K562 (cell line): Measurements from ENCODE around the gene HOXC5. TPM values are rescaled to one million over a fixed set of nuclear protein-coding genes. Genes with fewer than 3 reads are reported as not detected.

ENCODE experiments used
- ATAC-seq: fragments of 200-7000 bp; cut with Tn5 transposase; 3 replicates; pipeline ENCODE4 v1.9.1; 2020; ENCODE audit warnings: moderate library complexity
- BruUV-seq: library from RNA; stranded (reverse); fragments of 400-500 nt; replicated peaks from 2 replicates; lab custom pipeline; 2021; lab: Mats Ljungman, UMichigan
- CTCF ChIA-PET: fragments of 300-600 bp; formaldehyde crosslinking; extraction: SDS; loops from one replicate; lab custom pipeline; 2021; ENCODE audit warnings: low intra/inter-chr PET ratio; lab: Yijun Ruan, JAX
- POLR2A ChIA-PET: fragments of 300-600, 350-650 bp; sonication (Branson Sonifier 250); formaldehyde crosslinking; extraction: SDS; loops from one replicate; lab custom pipeline; 2021; ENCODE audit warnings: antibody characterized with exemption, inconsistent platforms; lab: Yijun Ruan, JAX
- DNase-seq, 4 experiments: peaks; one replicate each; pipeline versions ENCODE4 v3.0.0 to v3.0.0-alpha.2; 2011 to 2018; ENCODE audit warnings: low spot score in 3 of 4, mixed read lengths in 3 of 4; ENCODE audit errors: extremely low read depth in 1 of 4
- FAIRE-seq: peaks from 2 replicates; lab custom pipeline; 2011; peaks lifted over from hg19 to GRCh38; lab: Jason Lieb, UNC
- H2AFZ ChIP-seq: 2 replicates; pipeline ENCODE4 v1.6.0; 2011; ENCODE audit warnings: low read depth, low read length, control low read depth, inconsistent platforms
- H3K27ac ChIP-seq: fragments of 200-600 bp; 3 replicates; pipeline ENCODE4 v1.8.0; 2011; ENCODE audit warnings: low read depth, mild to moderate bottlenecking, control low read depth, inconsistent platforms, low read length, moderate library complexity, mixed read lengths; ENCODE audit errors: extremely low read depth
- H3K27me3 ChIP-seq, 2 experiments: fragments of 300-600 bp in 1 of 2; 2 replicates in 1 of 2; 3 replicates in 1 of 2; pipeline versions ENCODE4 v1.6.0 to v1.8.0; 2011; ENCODE audit warnings: inconsistent platforms in 2 of 2, low read length in 2 of 2, mild to moderate bottlenecking in 1 of 2, mixed read lengths in 1 of 2, moderate library complexity in 1 of 2; ENCODE audit not compliant: control insufficient read depth in 2 of 2, insufficient read depth in 2 of 2
- H3K36me3 ChIP-seq: fragments of 300-600 bp; 3 replicates; pipeline ENCODE4 v1.8.0; 2011; ENCODE audit warnings: mild to moderate bottlenecking, low read length, inconsistent platforms; ENCODE audit not compliant: control insufficient read depth, insufficient read depth
- H3K4me1 ChIP-seq, 2 experiments: fragments of 200-600 bp in 1 of 2; replicated peaks in 1 of 2; 2 replicates in 1 of 2; 3 replicates in 1 of 2; pipeline versions ENCODE4 v1.5.1 to v1.8.0; 2011; ENCODE audit warnings: inconsistent platforms in 2 of 2, low read length in 2 of 2, mild to moderate bottlenecking in 1 of 2, mixed read lengths in 1 of 2, moderate library complexity in 1 of 2; ENCODE audit not compliant: control insufficient read depth in 2 of 2, insufficient read depth in 2 of 2
- H3K4me2 ChIP-seq: 2 replicates; pipeline ENCODE4 v1.6.1; 2011; ENCODE audit warnings: low read length, control low read depth, inconsistent platforms, mixed read lengths; ENCODE audit not compliant: insufficient read depth
- H3K4me3 ChIP-seq: fragments of 200-600 bp; sonication (generic), shearing (Covaris generic); 2 replicates; pipeline ENCODE4 v1.5.1; 2016; ENCODE audit warnings: control low read depth, inconsistent platforms
- H3K79me2 ChIP-seq: fragments of 200-600 bp; 3 replicates; pipeline ENCODE4 v1.8.0; 2011; ENCODE audit warnings: low read length, inconsistent platforms; ENCODE audit not compliant: control insufficient read depth, insufficient read depth
- H3K9ac ChIP-seq, 2 experiments: 2 replicates each; pipeline versions ENCODE4 v1.6.0 to v1.6.1; 2011; ENCODE audit warnings: low read depth in 2 of 2, low read length in 2 of 2, control low read depth in 1 of 2, inconsistent platforms in 1 of 2, mild to moderate bottlenecking in 1 of 2, mixed read lengths in 1 of 2; ENCODE audit not compliant: insufficient read depth in 1 of 2
- H3K9me1 ChIP-seq: one replicate; pipeline ENCODE4 v1.6.0; 2011; ENCODE audit warnings: inconsistent platforms, mild to moderate bottlenecking, low read length, moderate library complexity; ENCODE audit not compliant: control insufficient read depth, insufficient read depth
- H3K9me3 ChIP-seq: replicated peaks from 2 replicates; pipeline ENCODE4 v1.5.1; 2011; ENCODE audit warnings: low read depth, low read length, inconsistent platforms; ENCODE audit not compliant: control insufficient read depth, insufficient read depth
- H4K20me1 ChIP-seq: replicated peaks from 2 replicates; pipeline ENCODE4 v1.6.1; 2011; ENCODE audit warnings: low read length, inconsistent platforms, mixed read lengths; ENCODE audit not compliant: control insufficient read depth, insufficient read depth
- CC2D1A ChIP-seq: fragments of 450-650 bp; IDR thresholded peaks from 2 replicates; pipeline ENCODE4 v1.6.1; 2017; ENCODE audit warnings: mild to moderate bottlenecking
- CXXC5 ChIP-seq: fragments of 250-450 bp; sonication (Bioruptor Pico); IDR thresholded peaks from 2 replicates; pipeline ENCODE4 v1.8.0; 2022; ENCODE audit warnings: inconsistent platforms, mild to moderate bottlenecking, moderate library complexity
- DIDO1 ChIP-seq: fragments of 450-650 bp; IDR thresholded peaks from 2 replicates; pipeline ENCODE4 v1.6.1; 2016; ENCODE audit warnings: low read depth, missing biosample characterization, missing genetic modification characterization
- FOSL1 ChIP-seq: fragments of 200-800 bp; sonication (Bioruptor generic); conservative IDR thresholded peaks from 2 replicates; pipeline ENCODE4 v1.6.1; 2016; ENCODE audit warnings: missing genetic modification characterization, missing compliant biosample characterization
- JUN ChIP-seq, 2 experiments: sonication (generic) in 1 of 2; formaldehyde crosslinking in 1 of 2; IDR thresholded peaks; 2 replicates each; pipeline versions ENCODE4 v1.6.1 to v1.8.0; 2012 to 2022; ENCODE audit warnings: borderline replicate concordance in 2 of 2, mild to moderate bottlenecking in 2 of 2, improper control_type of control experiment in 1 of 2, low read depth in 1 of 2, low read length in 1 of 2, missing genetic modification reagents in 1 of 2
- LARP7 ChIP-seq: fragments of 450-650 bp; IDR thresholded peaks from 2 replicates; pipeline ENCODE4 v1.6.1; 2016
- MAFG ChIP-seq: fragments of 450-650 bp; conservative IDR thresholded peaks from 2 replicates; pipeline ENCODE4 v1.6.1; 2016; ENCODE audit warnings: missing genetic modification characterization, missing compliant biosample characterization
- NBN ChIP-seq: fragments of 450-650 bp; IDR thresholded peaks from 2 replicates; pipeline ENCODE4 v1.6.1; 2016; ENCODE audit warnings: low read depth, mild to moderate bottlenecking
- RBM34 ChIP-seq: fragments of 200-400 bp; formaldehyde crosslinking; IDR thresholded peaks from 2 replicates; pipeline ENCODE4 v1.6.1; 2018; ENCODE audit warnings: low read length, borderline replicate concordance; ENCODE audit not compliant: insufficient read depth
- WGBS: fragments of 100-300 bp; shearing (Covaris generic); methylation state at CpG from one replicate; pipeline ENCODE4 v1.1.6; 2016; ENCODE audit warnings: low coverage, mixed read lengths; ENCODE audit not compliant: insufficient coverage; ENCODE audit errors: missing lambda C conversion rate; 5-methylcytosine and 5-hydroxymethylcytosine counted together
- in situ Hi-C: fragments of 300-500 bp; cut with MboI; formaldehyde crosslinking; loops from 4 replicates; pipeline ENCODE4 v1.15.0; 2018; ENCODE audit warnings: inconsistent platforms, mixed read lengths
- intact Hi-C: fragments of 100-400 bp; cut with micrococcal nuclease; formaldehyde crosslinking; loops from 2 replicates; pipeline ENCODE4 v1.14.2; 2022
- polyA plus RNA-seq, 8 experiments: library from polyadenylated mRNA; depleted of rRNA in 4 of 8; stranded (reverse) in 5 of 8; unstranded in 3 of 8; fragments of >200 nt; fragmentation: Nextera tagmentation in 2 of 8; fragmentation: Illumina TruSeq in 1 of 8; extraction: Ambion mirVana in 2 of 8; extraction: Trizol in 1 of 8; gene quantifications; 2 replicates each; pipeline versions ENCODE4 v1.2.1 to v1.2.3, GENCODE V29; 2011 to 2014; ENCODE audit warnings: inconsistent platforms in 1 of 8, missing spikeins in 1 of 8
- total RNA-seq, 7 experiments: library from RNA; depleted of rRNA in 6 of 7; stranded (reverse); fragments of >200 nt in 6 of 7; fragmentation: Illumina TruSeq in 2 of 7; extraction: Trizol in 2 of 7; gene quantifications; 2 replicates each; pipeline versions ENCODE4 v1.2.1 to v1.2.3, GENCODE V29; 2011 to 2021; ENCODE audit warnings: low replicate concordance in 1 of 7
- TF ChIP-seq, protein P1 (sequence below), 3 experiments: fragments of 200-800 bp in 1 of 3; sonication (Bioruptor generic) in 1 of 3; sonication (generic) in 1 of 3; formaldehyde crosslinking in 1 of 3; IDR thresholded peaks; 2 replicates each; pipeline versions ENCODE4 v1.6.1 to v1.8.0; 2016 to 2022; ENCODE audit warnings: mild to moderate bottlenecking in 2 of 3, missing compliant biosample characterization in 2 of 3, missing genetic modification characterization in 2 of 3, missing genetic modification reagents in 1 of 3
- TF ChIP-seq, protein P2 (sequence below): sonication (generic); formaldehyde crosslinking; IDR thresholded peaks from 2 replicates; pipeline ENCODE4 v1.8.1; 2022; ENCODE audit warnings: missing genetic modification reagents
- TF ChIP-seq, protein P3 (sequence below): sonication (generic); formaldehyde crosslinking; IDR thresholded peaks from 2 replicates; pipeline ENCODE4 v1.8.0; 2022; ENCODE audit warnings: missing genetic modification reagents, mild to moderate bottlenecking, borderline replicate concordance

HOXC5 gene
- total and polyA plus RNA-seq, 9 of the 15 experiments (the other 6 are each of a cell fraction or from before 2014, with no cell fraction given): 0.10 to 0.44 (median 0.18) TPM; not detected in 4

DNA sequence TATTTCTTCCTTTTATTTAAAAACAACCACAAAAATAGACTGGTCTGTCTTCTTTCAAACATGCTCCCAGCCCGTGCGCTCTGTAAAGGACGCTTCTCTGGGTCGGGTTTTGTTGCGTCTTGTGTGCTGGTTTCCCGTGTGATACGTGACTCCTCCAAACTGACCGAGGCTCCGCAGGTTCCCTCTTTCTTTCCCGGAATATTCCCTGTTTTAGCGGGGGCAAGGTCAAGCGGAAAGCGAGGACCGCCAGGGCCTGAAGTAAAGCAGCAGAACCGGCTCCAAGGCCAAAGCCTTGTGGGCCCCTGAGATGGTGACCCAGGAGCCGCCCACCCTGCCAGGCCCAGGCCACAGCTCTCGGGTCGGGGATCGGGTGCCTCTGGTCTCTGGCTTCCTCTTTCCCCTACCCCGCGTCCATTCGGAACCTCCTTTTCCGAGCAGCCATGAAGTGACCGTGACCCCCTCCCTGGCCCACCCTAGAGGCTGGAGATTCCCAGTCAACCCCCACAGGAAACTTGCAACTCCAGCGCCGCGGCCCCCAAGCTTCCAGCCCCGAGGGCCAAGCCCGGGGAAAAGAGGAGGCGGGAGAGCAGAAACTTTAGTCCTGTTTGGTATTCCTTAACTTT lies 48.8 kb upstream of the HOXC5 start (continued):
- TF ChIP-seq, protein P1, sequence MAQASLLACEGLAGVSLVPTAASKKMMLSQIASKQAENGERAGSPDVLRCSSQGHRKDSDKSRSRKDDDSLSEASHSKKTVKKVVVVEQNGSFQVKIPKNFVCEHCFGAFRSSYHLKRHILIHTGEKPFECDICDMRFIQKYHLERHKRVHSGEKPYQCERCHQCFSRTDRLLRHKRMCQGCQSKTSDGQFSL (CRISPR knock-in tag; IDR thresholded peaks at IDR 0.05): no peak
- TF ChIP-seq, protein P1 (tag; IDR thresholded peaks at IDR 0.05): no peak
- no peak for TF ChIP-seq DIDO1 (tag)
- no peak for TF ChIP-seq LARP7
- TF ChIP-seq, all 486 proteins: peak for 0

DNA sequence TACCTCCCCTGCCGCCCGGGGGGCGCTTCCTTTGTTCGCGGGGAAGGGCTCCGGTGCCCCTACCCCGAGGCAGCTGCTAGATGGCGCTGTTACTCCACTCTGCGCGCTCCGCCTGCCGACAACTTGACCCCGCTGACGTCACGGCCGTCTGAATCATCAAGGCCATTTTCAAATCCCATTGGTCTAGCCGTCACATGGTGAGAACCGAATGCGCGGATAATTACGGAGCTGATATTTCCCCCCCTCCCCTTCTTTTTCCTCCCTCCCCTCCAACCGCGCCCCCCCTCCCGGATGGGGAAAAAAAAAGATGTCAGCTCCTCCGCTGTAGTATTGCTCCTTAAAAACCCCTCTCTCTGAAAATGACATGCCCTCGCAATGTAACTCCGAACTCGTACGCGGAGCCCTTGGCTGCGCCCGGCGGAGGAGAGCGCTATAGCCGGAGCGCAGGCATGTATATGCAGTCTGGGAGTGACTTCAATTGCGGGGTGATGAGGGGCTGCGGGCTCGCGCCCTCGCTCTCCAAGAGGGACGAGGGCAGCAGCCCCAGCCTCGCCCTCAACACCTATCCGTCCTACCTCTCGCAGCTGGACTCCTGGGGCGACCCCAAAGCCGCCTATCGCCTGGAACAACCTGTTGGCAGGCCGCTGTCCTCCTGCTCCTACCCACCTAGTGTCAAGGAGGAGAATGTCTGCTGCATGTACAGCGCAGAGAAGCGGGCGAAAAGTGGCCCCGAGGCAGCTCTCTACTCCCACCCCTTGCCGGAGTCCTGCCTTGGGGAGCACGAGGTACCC lies 47.8 kb upstream of the HOXC5 start, which contains the start of gene HOXC10:
TSS of gene HOXC10 (plus strand) at position 246 of the 791 bp plus-strand sequence. CDS start at position 360, 114 bp downstream.
- H2AFZ ChIP-seq: peak within 1 kb of the TSS; percentile 78
- H3K9me1 ChIP-seq: no peaks in the 10 kb centered on the region
- POLR2A ChIA-PET: interaction anchor here (0.9 to 1.2 kb wide), 3 partner anchors 16 to 266 kb away, joined by 3 to 4 read pairs (median 3); no protein-coding TSS in a partner anchor
- intact Hi-C loops (loop anchor here (1.0 to 10.0 kb wide), 3 partner anchors 20 to 380 kb away; partner anchors contain the start of gene GPR84), in situ Hi-C loops (loop anchor here (5.0 to 10.0 kb wide), 2 partner anchors 217 to 380 kb away; partner anchors contain the start of gene GPR84)
- no peak within 1 kb of the TSS; the same call in 1 of the 2 replicates for H3K4me3 ChIP-seq
- no peak within 1 kb of the TSS for H3K27ac ChIP-seq
- WGBS: 53% methylated on average over 33 of the region's 55 CpGs
- H4K20me1 ChIP-seq: no peaks in the 10 kb centered on the region
- H3K36me3 ChIP-seq: no peaks in the 10 kb centered on the region
- H3K27me3 ChIP-seq: peaks cover 18 to 21% of the 10 kb centered on the region in 2 experiments
- peak within 1 kb of the TSS; percentile 46; the same call in 1 of the 2 replicates for H3K4me2 ChIP-seq
- H3K79me2 ChIP-seq: no peaks in the 10 kb centered on the region
- ATAC-seq (peak; percentile 80), DNase-seq (peak; percentile 91 to 97 (median 92)), FAIRE-seq (peak; percentile 99)
- H3K4me1 ChIP-seq: peaks cover 29 to 43% of the 10 kb centered on the region in 2 experiments
- no TSS peak for BruUV-seq
- H3K9ac ChIP-seq: peak within 1 kb of the TSS in 1 of 2 experiments; percentile 10; a peak in 2 of 4 replicates
- CTCF ChIA-PET: interaction anchor here (1.1 to 3.9 kb wide), 8 partner anchors 19 to 395 kb away, joined by 3 to 26 read pairs (median 8); no protein-coding TSS in a partner anchor
- H3K9me3 ChIP-seq: no peaks in the 10 kb centered on the region
- 0 out of 2 replicates have a peak, but pooled peaks have one; percentile 49 for TF ChIP-seq NBN
- peak; percentile 56 for TF ChIP-seq CXXC5
- TF ChIP-seq JUN (IDR thresholded peaks at IDR 0.05; ENCODE audit: borderline replicate concordance, low read depth, low read length): peak; percentile 92
- TF ChIP-seq JUN (CRISPR knock-in tag; IDR thresholded peaks at IDR 0.05; ENCODE audit: borderline replicate concordance): no peak
- TF ChIP-seq, protein P2, sequence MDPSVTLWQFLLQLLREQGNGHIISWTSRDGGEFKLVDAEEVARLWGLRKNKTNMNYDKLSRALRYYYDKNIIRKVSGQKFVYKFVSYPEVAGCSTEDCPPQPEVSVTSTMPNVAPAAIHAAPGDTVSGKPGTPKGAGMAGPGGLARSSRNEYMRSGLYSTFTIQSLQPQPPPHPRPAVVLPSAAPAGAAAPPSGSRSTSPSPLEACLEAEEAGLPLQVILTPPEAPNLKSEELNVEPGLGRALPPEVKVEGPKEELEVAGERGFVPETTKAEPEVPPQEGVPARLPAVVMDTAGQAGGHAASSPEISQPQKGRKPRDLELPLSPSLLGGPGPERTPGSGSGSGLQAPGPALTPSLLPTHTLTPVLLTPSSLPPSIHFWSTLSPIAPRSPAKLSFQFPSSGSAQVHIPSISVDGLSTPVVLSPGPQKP (CRISPR knock-in tag): no peak
- TF ChIP-seq MAFG: no peak
- TF ChIP-seq RBM34: no peak
- TF ChIP-seq CC2D1A: peak; percentile 65
- TF ChIP-seq, protein P3, sequence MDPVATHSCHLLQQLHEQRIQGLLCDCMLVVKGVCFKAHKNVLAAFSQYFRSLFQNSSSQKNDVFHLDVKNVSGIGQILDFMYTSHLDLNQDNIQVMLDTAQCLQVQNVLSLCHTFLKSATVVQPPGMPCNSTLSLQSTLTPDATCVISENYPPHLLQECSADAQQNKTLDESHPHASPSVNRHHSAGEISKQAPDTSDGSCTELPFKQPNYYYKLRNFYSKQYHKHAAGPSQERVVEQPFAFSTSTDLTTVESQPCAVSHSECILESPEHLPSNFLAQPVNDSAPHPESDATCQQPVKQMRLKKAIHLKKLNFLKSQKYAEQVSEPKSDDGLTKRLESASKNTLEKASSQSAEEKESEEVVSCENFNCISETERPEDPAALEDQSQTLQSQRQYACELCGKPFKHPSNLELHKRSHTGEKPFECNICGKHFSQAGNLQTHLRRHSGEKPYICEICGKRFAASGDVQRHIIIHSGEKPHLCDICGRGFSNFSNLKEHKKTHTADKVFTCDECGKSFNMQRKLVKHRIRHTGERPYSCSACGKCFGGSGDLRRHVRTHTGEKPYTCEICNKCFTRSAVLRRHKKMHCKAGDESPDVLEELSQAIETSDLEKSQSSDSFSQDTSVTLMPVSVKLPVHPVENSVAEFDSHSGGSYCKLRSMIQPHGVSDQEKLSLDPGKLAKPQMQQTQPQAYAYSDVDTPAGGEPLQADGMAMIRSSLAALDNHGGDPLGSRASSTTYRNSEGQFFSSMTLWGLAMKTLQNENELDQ (CRISPR knock-in tag): no peak
- peak; percentile 89 for TF ChIP-seq FOSL1 (tag)
